CD4-positive, alpha-beta T cell treated with Interleukin-12 subunit alpha and Interleukin-12 subunit beta, for 1 hour (primary cell): ENCODE results near the gene NCKAP5.

Source experiments
- DNase-seq: peaks from one replicate; pipeline ENCODE4 v3.0.0-alpha.2; 2020

NCKAP5 gene

GRCh38 chr2:133177196-133177595 lies 391.1 kb downstream of the NCKAP5 start:
- DNase-seq: no peak

GRCh38 chr2:133175926-133176325 lies 392.3 kb downstream of the NCKAP5 start:
- DNase-seq: no peak

- no peak for DNase-seq
These were observed 395.0 kb downstream of the NCKAP5 start for GRCh38 chr2:133173224-133173623.

GRCh38 chr2:133171393-133172004 lies 396.8 kb downstream of the NCKAP5 start:
- no peak for DNase-seq

- DNase-seq: no peak
These were observed 398.9 kb downstream of the NCKAP5 start for GRCh38 chr2:133169274-133169912.

GRCh38 chr2:133167990-133168389 lies 400.3 kb downstream of the NCKAP5 start:
- no peak for DNase-seq

- no peak for DNase-seq
These were observed 401.0 kb downstream of the NCKAP5 start for GRCh38 chr2:133167223-133167622.

GRCh38 chr2:133166031-133166430 lies 402.2 kb downstream of the NCKAP5 start:
- DNase-seq: no peak

GRCh38 chr2:133163111-133163510 lies 405.2 kb downstream of the NCKAP5 start:
- no peak for DNase-seq

GRCh38 chr2:133158442-133158841 lies 409.8 kb downstream of the NCKAP5 start:
- no peak for DNase-seq

- no peak for DNase-seq
These were observed 410.2 kb downstream of the NCKAP5 start for GRCh38 chr2:133158024-133158423.

- no peak for DNase-seq
These were observed 411.1 kb downstream of the NCKAP5 start for GRCh38 chr2:133157141-133157540.

GRCh38 chr2:133152801-133153200 lies 415.5 kb downstream of the NCKAP5 start:
- DNase-seq: no peak

GRCh38 chr2:133148187-133148586 lies 420.1 kb downstream of the NCKAP5 start:
- DNase-seq: no peak

GRCh38 chr2:133146893-133147292 lies 421.4 kb downstream of the NCKAP5 start:
- no peak for DNase-seq

GRCh38 chr2:133143645-133144044 lies 424.6 kb downstream of the NCKAP5 start:
- DNase-seq: no peak

- DNase-seq: no peak
These were observed 426.2 kb downstream of the NCKAP5 start for GRCh38 chr2:133142087-133142486.

GRCh38 chr2:133140620-133141019 lies 427.6 kb downstream of the NCKAP5 start:
- no peak for DNase-seq

- no peak for DNase-seq
These were observed 428.3 kb downstream of the NCKAP5 start for GRCh38 chr2:133139847-133140533.

GRCh38 chr2:133138693-133139092 lies 429.6 kb downstream of the NCKAP5 start:
- DNase-seq: no peak

- DNase-seq: no peak
These were observed 433.1 kb downstream of the NCKAP5 start for GRCh38 chr2:133135035-133135654.

- no peak for DNase-seq
These were observed 437.6 kb downstream of the NCKAP5 start for GRCh38 chr2:133130548-133131246.

GRCh38 chr2:133124446-133124845 lies 443.8 kb downstream of the NCKAP5 start:
- DNase-seq: no peak
